ENCODE data around the gene PLA2G4E.

Gene PLA2G4E

GRCh38 chr15:42016971-42017370 lies 3.9 kb downstream of the PLA2G4E start:
- DNase-seq = no peak

GRCh38 chr15:42014406-42014805 lies 6.4 kb downstream of the PLA2G4E start:
- no peak for DNase-seq

DNA sequence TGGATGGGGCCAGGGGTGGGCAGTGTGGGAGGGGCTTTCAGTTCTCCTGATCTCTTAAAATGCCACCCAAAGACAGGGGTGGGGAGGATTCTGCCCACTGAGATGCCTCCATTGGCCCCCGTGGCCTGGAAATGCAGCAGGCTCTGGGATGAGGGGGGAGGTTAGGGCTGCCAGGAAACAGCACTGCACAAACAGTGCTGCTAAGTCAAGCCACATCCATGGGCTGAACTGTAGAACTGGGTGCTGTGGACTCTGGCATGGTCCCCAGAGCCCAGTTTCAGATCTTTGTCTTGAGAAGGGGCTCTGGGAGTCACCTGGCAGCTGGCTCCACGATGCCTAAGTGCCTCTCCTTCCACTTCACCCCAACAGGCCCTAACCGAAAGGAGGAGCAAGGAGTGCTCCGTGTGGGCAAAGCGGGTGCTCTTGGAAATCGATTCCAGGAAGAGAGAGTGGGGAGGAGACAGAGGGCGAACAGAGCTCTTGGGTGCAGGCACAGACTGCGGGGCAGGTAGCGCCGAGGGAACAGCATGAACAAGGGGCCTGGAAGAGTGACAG lies 7.8 kb downstream of the PLA2G4E start:
- DNase-seq = no peak

GRCh38 chr15:42012241-42012640 lies 8.6 kb downstream of the PLA2G4E start:
- DNase-seq = no peak

DNA sequence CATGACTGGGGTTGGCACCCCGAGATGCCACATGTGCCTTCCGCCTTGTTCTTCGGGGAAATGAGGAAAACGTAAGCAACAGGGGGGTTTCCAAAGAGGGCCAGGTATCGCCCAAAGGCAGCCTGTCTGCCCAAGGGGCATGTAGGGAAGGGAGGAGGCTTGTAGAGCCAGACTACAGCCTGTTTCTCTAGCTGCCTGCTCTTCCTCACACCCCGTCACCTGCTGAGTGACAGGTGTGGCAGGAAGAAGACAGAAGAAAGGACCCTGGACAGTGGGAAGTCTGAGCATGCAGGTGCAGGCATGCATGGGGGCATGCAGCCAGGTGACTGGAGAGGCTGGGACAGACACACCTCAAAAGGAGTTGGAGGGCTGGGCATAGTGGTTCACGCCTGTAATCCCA lies 9.8 kb downstream of the PLA2G4E start:
- DNase-seq = no peak

- DNase-seq = no peak
These were observed 10.4 kb downstream of the PLA2G4E start for GRCh38 chr15:42010434-42010833.

GRCh38 chr15:42009474-42009873 lies 11.4 kb downstream of the PLA2G4E start:
- DNase-seq = no peak

GRCh38 chr15:42009022-42009421 lies 11.8 kb downstream of the PLA2G4E start:
- no peak for DNase-seq

DNA sequence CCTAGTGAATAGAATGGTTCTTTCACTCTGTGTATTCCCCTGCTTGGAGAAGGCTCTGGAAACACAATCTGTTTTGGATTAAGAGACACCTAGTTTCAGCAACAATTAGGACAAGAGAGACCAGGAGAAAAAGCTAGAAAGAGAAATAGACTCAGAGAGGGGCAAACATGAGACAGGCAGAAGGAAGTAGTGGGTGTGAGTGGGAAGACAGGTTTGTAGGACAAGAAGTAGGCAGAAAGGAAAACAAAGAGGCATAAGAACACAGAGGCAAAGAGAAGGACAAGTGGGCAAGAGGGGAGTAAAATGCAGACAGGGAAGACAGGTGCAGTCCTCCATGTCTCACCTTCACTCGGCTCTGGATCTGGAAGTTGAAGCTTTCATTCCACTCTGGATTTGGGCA lies 13.5 kb downstream of the PLA2G4E start:
- DNase-seq = no peak

DNA sequence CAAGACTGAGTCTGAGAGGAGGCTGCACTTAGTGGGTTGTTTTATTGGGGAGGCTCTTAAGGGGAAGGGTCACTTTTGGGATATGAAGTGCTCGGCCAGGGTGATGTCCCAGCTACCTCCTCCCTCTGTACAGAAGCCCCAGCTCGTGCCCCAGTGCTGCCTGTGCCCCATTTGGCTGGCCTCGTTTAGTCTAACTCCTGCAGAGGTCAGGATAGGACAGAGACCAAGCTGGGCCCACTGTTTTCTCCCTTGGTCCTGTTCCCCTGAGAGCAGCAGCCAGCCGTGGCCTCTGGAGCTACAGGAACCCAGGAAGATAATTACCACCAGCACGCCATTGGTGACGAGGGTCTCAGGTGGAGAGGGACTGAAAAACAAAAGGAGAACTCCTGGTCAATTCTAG lies 18.5 kb downstream of the PLA2G4E start:
- no peak for DNase-seq

- no peak for DNase-seq
These were observed 19.6 kb downstream of the PLA2G4E start for GRCh38 chr15:42001236-42001635.

GRCh38 chr15:41999290-42000285 lies 21.3 kb downstream of the PLA2G4E start:
- DNase-seq = no peak

DNA sequence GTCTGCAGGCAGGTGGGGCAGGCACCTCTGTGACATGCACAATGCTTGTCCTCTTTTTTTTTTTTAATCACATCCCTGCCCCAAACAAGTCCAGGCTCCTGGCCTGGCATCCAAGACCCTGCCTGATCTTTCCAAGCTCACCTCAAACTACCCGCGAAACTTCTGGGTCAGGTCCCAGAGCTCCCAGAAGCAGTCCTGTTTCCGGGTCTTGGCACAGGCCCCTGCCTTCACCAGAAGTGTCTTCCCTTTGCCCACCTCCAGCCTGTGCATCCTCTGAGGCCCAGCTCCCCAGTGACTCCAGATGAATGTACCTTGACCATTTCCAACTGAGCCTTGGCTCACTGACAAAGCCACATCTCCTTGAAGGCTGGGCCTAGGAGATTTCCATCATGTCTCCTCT lies 23.0 kb downstream of the PLA2G4E start:
- DNase-seq = no peak

- DNase-seq = no peak
These were observed 23.8 kb downstream of the PLA2G4E start for GRCh38 chr15:41996921-41997592.

GRCh38 chr15:41996376-41996775 lies 24.5 kb downstream of the PLA2G4E start:
- no peak for DNase-seq

DNA sequence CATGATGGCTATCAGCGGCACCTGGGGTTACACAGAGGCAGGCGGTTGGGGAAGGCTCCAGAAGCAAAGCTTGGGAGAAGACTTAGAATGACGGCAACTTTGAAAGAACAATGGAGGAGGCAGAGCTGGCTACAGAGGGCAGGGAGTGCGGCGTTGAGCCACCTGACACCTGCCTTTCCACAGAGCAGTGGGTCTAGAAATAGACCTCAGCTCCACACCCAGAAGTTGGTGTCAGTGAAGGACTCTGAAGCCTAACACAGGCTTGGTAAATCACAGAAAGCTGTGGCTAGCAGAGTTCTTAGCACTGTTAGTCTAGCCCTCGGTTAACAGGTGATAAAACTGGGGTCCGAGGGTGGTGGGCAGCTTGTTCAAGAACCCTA lies 25.4 kb downstream of the PLA2G4E start:
- no peak for DNase-seq

DNA sequence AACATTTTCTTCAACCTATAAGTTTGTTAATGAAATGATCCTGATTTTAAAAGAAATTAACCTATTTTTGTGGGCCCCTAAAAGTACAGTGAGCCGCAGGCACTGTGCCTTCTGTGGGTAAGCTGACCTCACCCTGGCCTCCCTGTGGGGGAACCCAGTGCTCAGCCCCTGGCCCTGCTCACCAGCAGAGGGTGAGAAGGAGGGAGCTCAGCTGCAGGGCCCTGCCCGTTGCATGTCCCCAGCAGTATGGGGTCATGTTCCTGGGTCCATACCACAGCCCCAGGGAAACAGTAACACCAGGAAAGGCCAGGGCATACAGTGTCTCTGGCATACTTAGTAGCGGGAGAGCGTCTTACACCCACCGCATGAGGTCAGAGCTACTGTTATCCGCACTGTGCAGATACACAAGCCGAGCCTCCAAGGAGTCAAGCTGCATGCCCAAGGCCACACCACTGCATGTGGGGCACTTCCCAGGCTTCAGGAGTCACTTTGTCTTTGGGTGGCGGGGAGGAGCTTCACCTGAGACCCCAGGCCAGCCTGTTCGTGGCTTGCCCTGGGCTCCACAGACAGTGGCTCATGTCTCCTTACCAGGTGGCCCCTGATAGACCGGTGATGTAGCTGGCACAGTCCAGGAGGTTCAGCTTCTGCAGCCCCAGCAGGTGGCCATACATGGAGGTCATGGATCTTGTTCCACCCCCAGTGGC lies 25.9 kb downstream of the PLA2G4E start:
- DNase-seq = no peak

DNA sequence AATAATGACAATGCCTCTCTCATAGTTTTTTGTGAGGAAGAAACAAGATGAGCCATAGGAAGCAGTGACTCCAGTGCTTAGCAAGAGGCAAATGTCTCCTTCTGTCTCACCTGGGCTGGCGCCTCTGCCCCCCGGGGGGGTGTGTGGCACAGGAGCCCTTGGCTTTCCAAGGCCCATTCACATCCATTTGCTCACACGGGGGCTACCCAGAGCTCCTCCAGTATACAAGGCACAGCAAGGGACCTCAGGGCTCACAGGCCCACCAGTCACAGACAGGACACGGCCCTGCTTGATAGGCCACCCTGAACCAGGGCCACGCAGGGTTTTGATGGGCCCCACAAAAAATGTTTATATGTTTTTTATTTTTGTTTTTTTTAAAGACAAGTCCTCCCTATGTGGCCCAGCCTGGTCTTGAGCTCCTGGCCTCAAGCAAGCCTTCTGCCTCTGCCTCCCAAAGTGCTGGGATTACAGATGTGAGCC lies 26.6 kb downstream of the PLA2G4E start:
- no peak for DNase-seq

DNA sequence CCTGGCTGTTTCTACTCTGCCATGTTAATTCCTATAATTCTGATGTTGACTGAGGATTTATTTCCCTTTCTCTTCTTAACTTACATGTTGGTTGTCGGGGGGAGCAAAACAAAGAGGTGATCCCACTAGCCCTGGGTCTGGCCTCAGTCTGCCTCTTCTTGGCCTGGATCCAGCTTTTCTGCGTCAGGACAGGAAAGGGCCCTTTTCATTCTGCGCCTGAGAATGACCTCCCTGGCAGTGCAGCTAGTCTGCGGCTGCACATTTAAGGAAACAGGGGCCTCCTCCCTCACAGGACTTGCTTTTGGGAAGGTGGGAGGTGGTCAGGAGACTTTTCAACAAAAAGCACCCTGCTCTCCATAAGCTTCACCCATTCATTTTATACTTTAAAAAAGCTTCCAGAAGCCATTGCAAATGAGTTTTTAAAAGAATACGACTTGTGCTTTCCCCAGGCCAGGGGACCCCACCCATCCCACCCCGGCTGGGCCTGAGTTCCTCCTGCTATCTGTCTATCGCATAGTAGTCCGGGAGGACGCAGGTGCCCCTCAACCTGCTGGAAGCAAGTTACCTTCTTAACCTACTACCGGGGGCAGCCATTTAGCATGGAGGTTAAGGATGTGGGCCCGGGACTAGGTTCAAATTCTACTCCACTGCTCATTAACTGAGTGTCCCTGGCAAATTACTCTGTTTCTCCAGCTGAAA lies 27.2 kb downstream of the PLA2G4E start:
- DNase-seq = no peak

GRCh38 chr15:41992803-41993190 lies 28.0 kb downstream of the PLA2G4E start:
- DNase-seq = no peak

- DNase-seq = no peak
These were observed 28.6 kb downstream of the PLA2G4E start for GRCh38 chr15:41992151-41992802.

GRCh38 chr15:41990691-41991090 lies 30.2 kb downstream of the PLA2G4E start:
- no peak for DNase-seq
